H1 (cell line): Measurements from ENCODE around the gene ERMARD. TPM values are rescaled to one million over a fixed set of nuclear protein-coding genes. Genes with fewer than 3 reads are reported as not detected.
A peak's percentile ranks its signal among the peaks of the same experiment; 100 is the strongest.

Experiments used
- CTCF ChIA-PET: fragments of 300-600 bp; sonication (Branson Sonifier 250); formaldehyde crosslinking; loops from one replicate; lab custom pipeline; 2021; ENCODE audit not compliant: partially characterized antibody; lab: Charles Lee
- POLR2A ChIA-PET: fragments of 300-600 bp; sonication (Branson Sonifier 250); formaldehyde crosslinking; loops from one replicate; lab custom pipeline; 2021; ENCODE audit warnings: inconsistent platforms; ENCODE audit not compliant: partially characterized antibody; lab: Charles Lee
- DNase-seq, 2 experiments: peaks; one replicate each; pipeline versions ENCODE4 v3.0.0 to v3.0.0-alpha.2; 2010 to 2022; ENCODE audit warnings: low spot score in 2 of 2, low read depth in 1 of 2, mixed read lengths in 1 of 2
- FAIRE-seq: peaks from 2 replicates; lab custom pipeline; 2011; peaks lifted over from hg19 to GRCh38; lab: Jason Lieb, UNC
- H2AFZ ChIP-seq: 2 replicates; pipeline ENCODE4 v1.8.1; 2012; ENCODE audit warnings: low read length, inconsistent platforms
- H2AK5ac ChIP-seq: 2 replicates; pipeline ENCODE4 v1.6.1; 2013; ENCODE audit warnings: low read depth, low read length
- H2BK120ac ChIP-seq: replicated peaks from 2 replicates; pipeline ENCODE3; 2013; ENCODE audit warnings: low read depth, low read length, inconsistent platforms
- H2BK12ac ChIP-seq: 2 replicates; pipeline ENCODE4 v1.6.1; 2013; ENCODE audit warnings: low read depth, low read length
- H2BK15ac ChIP-seq: 2 replicates; pipeline ENCODE4 v1.6.1; 2013; ENCODE audit warnings: low read length
- H2BK20ac ChIP-seq: 2 replicates; pipeline ENCODE4 v1.6.1; 2013; ENCODE audit warnings: low read length
- H2BK5ac ChIP-seq: 2 replicates; pipeline ENCODE4 v1.6.1; 2013; ENCODE audit warnings: low read depth, low read length
- H3K14ac ChIP-seq: 2 replicates; pipeline ENCODE4 v1.6.1; 2013; ENCODE audit warnings: inconsistent platforms; ENCODE audit not compliant: insufficient read length
- H3K18ac ChIP-seq: 2 replicates; pipeline ENCODE4 v1.6.1; 2013; ENCODE audit warnings: low read length; ENCODE audit errors: extremely low read depth
- H3K23ac ChIP-seq: 2 replicates; pipeline ENCODE4 v1.6.1; 2013; ENCODE audit warnings: inconsistent platforms; ENCODE audit not compliant: insufficient read length
- H3K23me2 ChIP-seq: 2 replicates; pipeline ENCODE4 v1.6.1; 2013; ENCODE audit warnings: low read depth, low read length
- H3K27ac ChIP-seq: 2 replicates; pipeline ENCODE4 v1.6.1; 2011; ENCODE audit warnings: low read depth, low read length, inconsistent platforms
- H3K27me3 ChIP-seq, 4 experiments: replicated peaks in 1 of 4; 1 replicate in 1 of 4; 2 replicates in 3 of 4; pipeline versions ENCODE4 v1.6.1 to v1.8.1; 2011 to 2013; ENCODE audit warnings: low read length in 3 of 4, mild to moderate bottlenecking in 3 of 4, inconsistent platforms in 2 of 4, mixed read lengths in 2 of 4, moderate library complexity in 1 of 4; ENCODE audit not compliant: control insufficient read depth in 3 of 4, insufficient read depth in 3 of 4; ENCODE audit errors: extremely low read depth in 1 of 4
- H3K36me3 ChIP-seq, 4 experiments: 2 replicates each; pipeline versions ENCODE4 v1.6.1 to v1.8.1; 2011 to 2013; ENCODE audit warnings: mild to moderate bottlenecking in 4 of 4, low read length in 3 of 4, moderate library complexity in 2 of 4, control low read depth in 1 of 4, inconsistent platforms in 1 of 4; ENCODE audit not compliant: insufficient read depth in 4 of 4, control insufficient read depth in 2 of 4
- H3K4ac ChIP-seq: replicated peaks from 2 replicates; pipeline ENCODE3; 2013; ENCODE audit warnings: low read length, low read depth, mixed read lengths, inconsistent platforms; ENCODE audit not compliant: insufficient read length
- H3K4me1 ChIP-seq, 4 experiments: replicated peaks in 1 of 4; 1 replicate in 1 of 4; 2 replicates in 3 of 4; pipeline versions ENCODE4 v1.6.1 to v1.8.1; 2011 to 2013; ENCODE audit warnings: low read length in 3 of 4, inconsistent platforms in 2 of 4, mixed read lengths in 1 of 4; ENCODE audit not compliant: insufficient read depth in 4 of 4, control insufficient read depth in 3 of 4
- H3K4me2 ChIP-seq, 2 experiments: 2 replicates each; pipeline versions ENCODE4 v1.6.1 to v1.8.1; 2011 to 2013; ENCODE audit warnings: low read depth in 2 of 2, low read length in 2 of 2, control low read depth in 1 of 2, inconsistent platforms in 1 of 2, mild to moderate bottlenecking in 1 of 2; ENCODE audit not compliant: insufficient read depth in 1 of 2
- H3K4me3 ChIP-seq, 4 experiments: fragments of 200-600, 300-600 bp in 1 of 4; sonication (generic), shearing (Covaris generic), sonication (Bioruptor Twin) in 1 of 4; 2 replicates each; pipeline versions ENCODE4 v1.5.1 to v1.8.1; 2011 to 2016; ENCODE audit warnings: low read length in 4 of 4, low read depth in 3 of 4, control low read depth in 2 of 4, inconsistent platforms in 2 of 4, mild to moderate bottlenecking in 2 of 4, mixed read lengths in 1 of 4, moderate library complexity in 1 of 4; ENCODE audit not compliant: insufficient read depth in 2 of 4; ENCODE audit errors: extremely low read depth in 1 of 4
- H3K56ac ChIP-seq: replicated peaks from 2 replicates; pipeline ENCODE3; 2013; ENCODE audit warnings: low read depth, mild to moderate bottlenecking, mixed read lengths, low read length, inconsistent platforms; ENCODE audit not compliant: insufficient read length
- H3K79me1 ChIP-seq: 2 replicates; pipeline ENCODE4 v1.6.1; 2013; ENCODE audit warnings: low read depth, low read length, control low read depth
- H3K79me2 ChIP-seq, 2 experiments: 2 replicates each; pipeline versions ENCODE4 v1.6.1 to v1.8.1; 2012 to 2013; ENCODE audit warnings: low read length in 2 of 2, mild to moderate bottlenecking in 2 of 2, inconsistent platforms in 1 of 2; ENCODE audit not compliant: insufficient read depth in 2 of 2, control insufficient read depth in 1 of 2
- H3K9ac ChIP-seq, 4 experiments: replicated peaks in 1 of 4; 1 replicate in 1 of 4; 2 replicates in 3 of 4; pipeline versions ENCODE4 v1.6.1 to v1.8.1; 2011 to 2013; ENCODE audit warnings: low read depth in 3 of 4, low read length in 3 of 4, control low read depth in 2 of 4, mild to moderate bottlenecking in 2 of 4, moderate library complexity in 2 of 4, inconsistent platforms in 1 of 4; ENCODE audit errors: extremely low read depth in 1 of 4
- H3K9me3 ChIP-seq, 2 experiments: 2 replicates each; pipeline versions ENCODE4 v1.6.1 to v1.8.1; 2012 to 2013; ENCODE audit warnings: mild to moderate bottlenecking in 2 of 2, moderate library complexity in 2 of 2, control low read depth in 1 of 2, inconsistent platforms in 1 of 2, low read depth in 1 of 2, low read length in 1 of 2, mixed read lengths in 1 of 2; ENCODE audit not compliant: insufficient read depth in 2 of 2
- H4K20me1 ChIP-seq, 2 experiments: replicated peaks in 1 of 2; 2 replicates each; pipeline versions ENCODE3 to v1.8.1; 2011 to 2013; ENCODE audit warnings: inconsistent platforms in 2 of 2, low read length in 2 of 2, mild to moderate bottlenecking in 1 of 2; ENCODE audit not compliant: insufficient read depth in 2 of 2, control insufficient read depth in 1 of 2
- H4K5ac ChIP-seq: 2 replicates; pipeline ENCODE4 v1.6.1; 2013; ENCODE audit warnings: low read length, low read depth, mixed read lengths, inconsistent platforms; ENCODE audit not compliant: insufficient read length
- H4K8ac ChIP-seq: 2 replicates; pipeline ENCODE4 v1.8.0; 2013; ENCODE audit warnings: mild to moderate bottlenecking, moderate library complexity, low read length, inconsistent platforms; ENCODE audit not compliant: insufficient read depth; ENCODE audit errors: extremely low read depth
- H4K91ac ChIP-seq: replicated peaks from 2 replicates; pipeline ENCODE3; 2013; ENCODE audit warnings: low read length, mixed read lengths, inconsistent platforms; ENCODE audit not compliant: insufficient read length
- BACH1 ChIP-seq: IDR thresholded peaks from 2 replicates; pipeline ENCODE4 v1.6.1; 2012; ENCODE audit warnings: low read length, improper control_type of control experiment
- CBX8 ChIP-seq: fragments of 300-800, 300-1000 bp; sonication (generic); IDR thresholded peaks from 2 replicates; pipeline ENCODE4 v1.7.1; 2016; ENCODE audit warnings: low read depth, low read length, borderline replicate concordance
- CHD1 ChIP-seq: IDR thresholded peaks from 2 replicates; pipeline ENCODE4 v1.6.1; 2012; ENCODE audit warnings: low read depth, low read length, improper control_type of control experiment
- CHD2 ChIP-seq: IDR thresholded peaks from 2 replicates; pipeline ENCODE4 v1.6.1; 2012; ENCODE audit warnings: low read length, improper control_type of control experiment
- CREB1 ChIP-seq: IDR thresholded peaks from 2 replicates; pipeline ENCODE4 v1.6.1; 2012; ENCODE audit warnings: inconsistent platforms
- GABPA ChIP-seq: IDR thresholded peaks from 2 replicates; pipeline ENCODE4 v1.6.1; 2011; ENCODE audit warnings: mild to moderate bottlenecking, low read length, moderate library complexity, borderline replicate concordance; ENCODE audit not compliant: insufficient read depth
- KDM4A ChIP-seq: IDR thresholded peaks from one replicate; pipeline ENCODE4 v1.7.1; 2012; ENCODE audit warnings: low read depth, mild to moderate bottlenecking, moderate library complexity, low read length, inconsistent platforms; ENCODE audit not compliant: severe bottlenecking
- SIRT6 ChIP-seq: IDR thresholded peaks from one replicate; pipeline ENCODE4 v1.7.1; 2012; ENCODE audit warnings: low read length, inconsistent platforms
- SP4 ChIP-seq: IDR thresholded peaks from 2 replicates; pipeline ENCODE4 v1.6.1; 2012; ENCODE audit warnings: low read length, inconsistent platforms
- TCF12 ChIP-seq: IDR thresholded peaks from 2 replicates; pipeline ENCODE4 v1.6.1; 2011; ENCODE audit warnings: low read depth, mild to moderate bottlenecking, low read length
- TEAD4 ChIP-seq: IDR thresholded peaks from 2 replicates; pipeline ENCODE4 v1.6.1; 2012; ENCODE audit warnings: low read depth, low read length, inconsistent platforms, mixed read lengths
- WGBS, 2 experiments: shearing (Covaris generic) in 1 of 2; methylation state at CpG; one replicate each; pipeline versions ENCODE4 v1.1.6 to v1.1.7; 2013 to 2015; ENCODE audit warnings: low lambda C conversion rate in 2 of 2, mixed read lengths in 2 of 2, inconsistent platforms in 1 of 2, low coverage in 1 of 2, missing lambda C conversion rate in 1 of 2; ENCODE audit not compliant: insufficient replicate concordance in 2 of 2, insufficient coverage in 1 of 2, insufficient read length in 1 of 2; ENCODE audit errors: extremely low coverage in 1 of 2, missing lambda C conversion rate in 1 of 2; 5-methylcytosine and 5-hydroxymethylcytosine counted together
- polyA plus RNA-seq, 7 experiments: library from polyadenylated mRNA; depleted of rRNA in 3 of 7; stranded (reverse) in 5 of 7; unstranded in 2 of 7; fragments of >200 nt in 5 of 7; fragments of 200-250 nt in 2 of 7; gene quantifications; 1 replicate in 5 of 7; 2 replicates in 1 of 7; 4 replicates in 1 of 7; pipeline versions ENCODE4 v1.2.1 to v1.2.3, GENCODE V29; 2011 to 2013; ENCODE audit warnings: missing spikeins in 2 of 7, mixed read lengths in 2 of 7
- total RNA-seq: library from RNA; stranded (reverse); fragmentation: NEBNext Ultra II Directional; extraction: Animal tissue kit (Norgen Biotek cat#: 25700); gene quantifications from 2 replicates; pipeline ENCODE4 v1.2.1, GENCODE V29; 2021
- TF ChIP-seq, protein P1 (sequence below): IDR thresholded peaks from 2 replicates; pipeline ENCODE4 v1.6.1; 2011; ENCODE audit warnings: low read depth, mild to moderate bottlenecking, low read length; ENCODE audit not compliant: insufficient read depth
- TF ChIP-seq, protein P2 (sequence below): IDR thresholded peaks from 2 replicates; pipeline ENCODE4 v1.6.1; 2012; ENCODE audit warnings: inconsistent platforms

The ERMARD gene
- total and polyA plus RNA-seq, 2 of the 8 experiments (the other 6 are each of a cell fraction or from before 2014, with no cell fraction given) = 12.2 to 25.6 TPM

DNA sequence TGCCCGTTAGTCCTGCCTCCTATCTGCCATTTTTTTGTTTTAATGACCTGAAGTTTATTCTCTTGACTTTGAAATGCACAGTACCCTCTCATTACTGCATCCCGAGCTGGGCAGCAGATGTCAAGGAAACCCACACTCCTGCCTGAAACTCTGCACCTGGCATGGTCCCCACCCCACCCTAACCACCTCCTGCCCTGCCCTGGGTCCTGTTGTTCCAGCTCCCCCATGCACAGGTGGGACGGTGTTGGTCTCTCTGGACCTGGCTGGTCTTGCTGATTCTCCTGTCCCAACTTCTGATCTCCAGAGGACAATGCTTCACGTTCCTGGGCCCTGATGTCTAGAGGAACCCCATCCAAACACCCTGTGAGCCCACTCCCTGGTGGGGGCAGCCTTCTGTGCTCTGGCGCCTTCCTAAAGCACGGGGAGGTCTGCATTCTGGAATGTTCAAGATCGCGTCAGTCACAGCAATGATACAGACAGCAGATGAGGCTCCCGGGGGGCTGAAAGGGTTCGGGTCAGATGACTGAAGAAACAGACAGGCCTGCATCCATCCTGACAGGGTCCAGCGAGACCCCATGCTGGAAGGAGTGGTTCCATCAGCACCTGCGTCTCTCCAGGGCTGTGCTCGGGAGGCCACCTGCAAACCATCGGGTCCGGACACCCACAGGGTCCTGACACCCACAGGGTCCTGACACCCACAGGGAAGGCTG is 73.6 kb downstream of the ERMARD start:
- peak in 1 of 2 experiments; percentile 19 for DNase-seq
- TF ChIP-seq KDM4A = no peak
- no peak for TF ChIP-seq CHD2
- no peak for TF ChIP-seq CHD1
- TF ChIP-seq SP4 = no peak
- no peak for TF ChIP-seq TEAD4
- TF ChIP-seq BACH1 = no peak
- no peak for TF ChIP-seq TCF12
- no peak for TF ChIP-seq CREB1
- no peak for TF ChIP-seq SIRT6
- no peak for TF ChIP-seq GABPA
- TF ChIP-seq, protein P1, sequence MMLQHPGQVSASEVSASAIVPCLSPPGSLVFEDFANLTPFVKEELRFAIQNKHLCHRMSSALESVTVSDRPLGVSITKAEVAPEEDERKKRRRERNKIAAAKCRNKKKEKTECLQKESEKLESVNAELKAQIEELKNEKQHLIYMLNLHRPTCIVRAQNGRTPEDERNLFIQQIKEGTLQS = no peak
- TF ChIP-seq CBX8 = no peak
- TF ChIP-seq, protein P2, sequence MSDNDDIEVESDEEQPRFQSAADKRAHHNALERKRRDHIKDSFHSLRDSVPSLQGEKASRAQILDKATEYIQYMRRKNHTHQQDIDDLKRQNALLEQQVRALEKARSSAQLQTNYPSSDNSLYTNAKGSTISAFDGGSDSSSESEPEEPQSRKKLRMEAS = no peak

More for the DNA sequence above, 73.6 kb downstream of the ERMARD start:
- Histone ChIP-seq H3K23me2 (no peaks in the 10 kb centered on the region), H3K4ac (no peak overlapping the region), H3K9me3 (peaks cover 11 to 14% of the 10 kb centered on the region in 2 experiments; a peak in 3 of 4 replicates), H3K4me1 (peaks cover 0 to 11% (median 4%) of the 10 kb centered on the region in 4 experiments; a peak in 6 of 7 replicates), H3K79me1 (no peaks in the 10 kb centered on the region), H3K27ac (no peak overlapping the region), H4K20me1 (no peaks in the 10 kb centered on the region), H3K14ac (no peak overlapping the region), H4K91ac (peak overlapping the region; percentile 34), H3K36me3 (no peaks in the 10 kb centered on the region), H3K4me2 (no peak overlapping the region), H2BK12ac (0 out of 2 replicates have a peak overlapping the region, but pooled peaks have one; percentile 39), H3K18ac (peak overlapping the region; percentile 9), H4K8ac (no peak overlapping the region), H2BK15ac (no peak overlapping the region), H2AFZ (no peak overlapping the region), H3K79me2 (no peaks in the 10 kb centered on the region), H2BK120ac (peak overlapping the region; percentile 68), H3K9ac (no peak overlapping the region; a peak in 1 of 7 replicates), H2AK5ac (no peak overlapping the region), H3K56ac (no peak overlapping the region), H3K4me3 (no peak overlapping the region), H3K27me3 (peaks cover 0 to 3% (median 0%) of the 10 kb centered on the region in 4 experiments; a peak in 1 of 7 replicates), H4K5ac (no peak overlapping the region), H2BK20ac (0 out of 2 replicates have a peak overlapping the region, but pooled peaks have one; percentile 61), H2BK5ac (no peak overlapping the region), H3K23ac (no peak overlapping the region)
- ChIA-PET POLR2A (no interaction called here), CTCF (interaction anchor here (0.6 to 1.4 kb wide), 3 partner anchors 31 to 821 kb away, joined by 3 to 4 read pairs (median 3); no protein-coding TSS in a partner anchor)
- 91% methylated on average over 15 of the region's 15 CpGs; no CpG with 5 or more reads in 1 of the 2 experiments for WGBS, 2 experiments
- FAIRE-seq = no peak
